Mesenchymal stem cell (in vitro differentiated cells and primary cell): ENCODE measurements around the gene PRKAG2.

Experiments
- DNase-seq: peaks from one replicate; pipeline ENCODE4 v3.0.0-alpha.2; 2013
- H2AFZ ChIP-seq: one replicate; pipeline ENCODE4 v1.6.1; 2013; ENCODE audit warnings: low read depth, mild to moderate bottlenecking, control low read depth, inconsistent platforms, low read length, moderate library complexity
- H2AK5ac ChIP-seq: 2 replicates; pipeline ENCODE4 v1.6.1; 2013; ENCODE audit warnings: low read length, moderate library complexity, mild to moderate bottlenecking, inconsistent platforms; ENCODE audit not compliant: severe bottlenecking
- H2BK120ac ChIP-seq: one replicate; pipeline ENCODE4 v1.6.1; 2013; ENCODE audit warnings: low read depth, mild to moderate bottlenecking, inconsistent platforms, low read length, moderate library complexity
- H2BK12ac ChIP-seq, 2 experiments: one replicate each; pipeline ENCODE4 v1.6.1; 2013; ENCODE audit warnings: inconsistent platforms in 2 of 2, low read length in 2 of 2, mild to moderate bottlenecking in 2 of 2, moderate library complexity in 2 of 2, control low read depth in 1 of 2
- H2BK15ac ChIP-seq: one replicate; pipeline ENCODE4 v1.6.1; 2013; ENCODE audit warnings: mild to moderate bottlenecking, low read depth, inconsistent platforms; ENCODE audit not compliant: poor library complexity, severe bottlenecking
- H2BK5ac ChIP-seq: 2 replicates; pipeline ENCODE4 v1.6.1; 2013; ENCODE audit warnings: low read depth, mild to moderate bottlenecking, low read length, control low read depth, inconsistent platforms; ENCODE audit not compliant: poor library complexity, severe bottlenecking
- H3K14ac ChIP-seq, 2 experiments: one replicate each; pipeline ENCODE4 v1.6.1; 2013; ENCODE audit warnings: inconsistent platforms in 2 of 2, low read length in 2 of 2, control low read depth in 1 of 2, mild to moderate bottlenecking in 1 of 2, moderate library complexity in 1 of 2
- H3K18ac ChIP-seq, 2 experiments: one replicate each; pipeline ENCODE4 v1.6.1; 2013; ENCODE audit warnings: inconsistent platforms in 2 of 2, low read length in 2 of 2, control low read depth in 1 of 2, low read depth in 1 of 2, mild to moderate bottlenecking in 1 of 2
- H3K23ac ChIP-seq, 2 experiments: one replicate each; pipeline ENCODE4 v1.6.1; 2013; ENCODE audit warnings: inconsistent platforms in 2 of 2, low read length in 2 of 2, mild to moderate bottlenecking in 2 of 2, moderate library complexity in 2 of 2, control low read depth in 1 of 2
- H3K27ac ChIP-seq: 2 replicates; pipeline ENCODE4 v1.5.1; 2013; ENCODE audit warnings: mild to moderate bottlenecking, moderate library complexity, low read length, control low read depth, inconsistent platforms; ENCODE audit not compliant: poor library complexity, severe bottlenecking
- H3K27me3 ChIP-seq, 2 experiments: 2 replicates each; pipeline versions ENCODE4 v1.6.1 to v1.7.0; 2013; ENCODE audit warnings: low read length in 2 of 2, mild to moderate bottlenecking in 2 of 2, moderate library complexity in 2 of 2, control low read depth in 1 of 2, inconsistent platforms in 1 of 2; ENCODE audit not compliant: control insufficient read depth in 1 of 2, insufficient read depth in 1 of 2
- H3K36me3 ChIP-seq, 2 experiments: 2 replicates each; pipeline versions ENCODE4 v1.6.1 to v1.7.0; 2013; ENCODE audit warnings: low read length in 2 of 2, control low read depth in 1 of 2, inconsistent platforms in 1 of 2, low read depth in 1 of 2, mild to moderate bottlenecking in 1 of 2; ENCODE audit not compliant: insufficient read depth in 2 of 2, control insufficient read depth in 1 of 2
- H3K4ac ChIP-seq, 2 experiments: one replicate each; pipeline ENCODE4 v1.6.1; 2013; ENCODE audit warnings: inconsistent platforms in 2 of 2, low read length in 2 of 2, mild to moderate bottlenecking in 2 of 2, moderate library complexity in 2 of 2, control low read depth in 1 of 2, low read depth in 1 of 2
- H3K4me1 ChIP-seq: 2 replicates; pipeline ENCODE4 v1.6.1; 2013; ENCODE audit warnings: low read depth, low read length, control low read depth; ENCODE audit not compliant: control insufficient read depth, insufficient read depth
- H3K4me2 ChIP-seq: 2 replicates; pipeline ENCODE4 v1.6.1; 2013; ENCODE audit warnings: low read length, mild to moderate bottlenecking, inconsistent platforms; ENCODE audit not compliant: poor library complexity, severe bottlenecking
- H3K4me3 ChIP-seq, 2 experiments: 2 replicates each; pipeline versions ENCODE4 v1.5.1 to v1.7.0; 2013; ENCODE audit warnings: low read length in 2 of 2, mild to moderate bottlenecking in 2 of 2, control low read depth in 1 of 2, low read depth in 1 of 2; ENCODE audit not compliant: insufficient read depth in 1 of 2
- H3K79me1 ChIP-seq: replicated peaks from 2 replicates; pipeline ENCODE4 v1.6.1; 2013; ENCODE audit warnings: mild to moderate bottlenecking, control low read depth, low read length, inconsistent platforms; ENCODE audit not compliant: poor library complexity, severe bottlenecking
- H3K9ac ChIP-seq: 2 replicates; pipeline ENCODE4 v1.7.0; 2013; ENCODE audit warnings: mild to moderate bottlenecking, low read length, moderate library complexity
- H3K9me3 ChIP-seq: 2 replicates; pipeline ENCODE4 v1.7.0; 2013; ENCODE audit warnings: mild to moderate bottlenecking, low read length; ENCODE audit not compliant: control insufficient read depth
- H4K8ac ChIP-seq: one replicate; pipeline ENCODE4 v1.6.1; 2013; ENCODE audit warnings: inconsistent platforms, mild to moderate bottlenecking, low read length, moderate library complexity
- H4K91ac ChIP-seq: one replicate; pipeline ENCODE4 v1.6.1; 2013; ENCODE audit warnings: mild to moderate bottlenecking, low read length, inconsistent platforms
- WGBS: methylation state at CpG from one replicate; pipeline ENCODE4 v1.1.7; 2013; ENCODE audit warnings: mixed read lengths; 5-methylcytosine and 5-hydroxymethylcytosine counted together

Gene PRKAG2

GRCh38 chr7:151763420-151763984, 113.4 kb downstream of the PRKAG2 start:
- Histone ChIP-seq H3K9me3 (no peaks in the 10 kb centered on the region), H3K4ac (no peak overlapping the region), H3K4me3 (no peak overlapping the region), H3K9ac (no peak overlapping the region), H3K36me3 (no peaks in the 10 kb centered on the region), H3K79me1 (no peaks in the 10 kb centered on the region), H2BK15ac (no peak overlapping the region), H2AFZ (no peak overlapping the region), H3K27me3 (peaks cover 17 to 55% of the 10 kb centered on the region in 2 experiments), H3K18ac (no peak overlapping the region), H2BK120ac (no peak overlapping the region), H4K91ac (no peak overlapping the region), H3K14ac (peak overlapping the region in 1 of 2 experiments; percentile 46), H3K27ac (no peak overlapping the region), H2BK5ac (no peak overlapping the region), H3K4me1 (peaks cover 2% of the 10 kb centered on the region), H2BK12ac (no peak overlapping the region), H4K8ac (no peak overlapping the region), H3K4me2 (no peak overlapping the region), H2AK5ac (no peak overlapping the region), H3K23ac (no peak overlapping the region)
- WGBS, result 87% methylated on average over 13 of the region's 13 CpGs
- DNase-seq, result no peak

GRCh38 chr7:151762583-151763245, 114.2 kb downstream of the PRKAG2 start:
- H2BK15ac ChIP-seq, result no peak overlapping the region
- H4K91ac ChIP-seq, result no peak overlapping the region
- no peak overlapping the region for H3K14ac ChIP-seq
- no peak overlapping the region for H3K27ac ChIP-seq
- H2BK120ac ChIP-seq, result no peak overlapping the region
- H3K9me3 ChIP-seq, result no peaks in the 10 kb centered on the region
- peaks cover 2% of the 10 kb centered on the region for H3K4me1 ChIP-seq
- no peak overlapping the region for H3K18ac ChIP-seq
- H2AK5ac ChIP-seq, result no peak overlapping the region
- no peak overlapping the region for H3K4me2 ChIP-seq
- H2BK12ac ChIP-seq, result no peak overlapping the region
- H3K4ac ChIP-seq, result no peak overlapping the region
- H4K8ac ChIP-seq, result no peak overlapping the region
- H3K36me3 ChIP-seq, result no peaks in the 10 kb centered on the region
- H2AFZ ChIP-seq, result no peak overlapping the region
- H3K23ac ChIP-seq, result no peak overlapping the region
- no peak overlapping the region for H2BK5ac ChIP-seq
- no peak for DNase-seq
- H3K27me3 ChIP-seq, result peaks cover 17 to 53% of the 10 kb centered on the region in 2 experiments
- 64% methylated on average over 18 of the region's 18 CpGs for WGBS
- H3K79me1 ChIP-seq, result no peaks in the 10 kb centered on the region
- H3K4me3 ChIP-seq, result no peak overlapping the region
- H3K9ac ChIP-seq, result no peak overlapping the region

GRCh38 chr7:151761957-151762356, 115.0 kb downstream of the PRKAG2 start:
- H3K4me2 ChIP-seq, result no peak overlapping the region
- no peak overlapping the region for H3K23ac ChIP-seq
- H3K36me3 ChIP-seq, result no peaks in the 10 kb centered on the region
- 97% methylated on average over 9 of the region's 9 CpGs for WGBS
- no peak overlapping the region for H2AK5ac ChIP-seq
- H4K91ac ChIP-seq, result no peak overlapping the region
- H3K27ac ChIP-seq, result no peak overlapping the region
- H3K4me1 ChIP-seq, result peaks cover 5% of the 10 kb centered on the region
- H4K8ac ChIP-seq, result no peak overlapping the region
- H3K9ac ChIP-seq, result no peak overlapping the region
- H2AFZ ChIP-seq, result no peak overlapping the region
- H2BK120ac ChIP-seq, result no peak overlapping the region
- H2BK12ac ChIP-seq, result no peak overlapping the region
- H3K9me3 ChIP-seq, result no peaks in the 10 kb centered on the region
- H3K14ac ChIP-seq, result peak overlapping the region in 1 of 2 experiments; percentile 19
- H2BK15ac ChIP-seq, result no peak overlapping the region
- no peak overlapping the region for H3K4ac ChIP-seq
- H3K27me3 ChIP-seq, result peaks cover 17 to 51% of the 10 kb centered on the region in 2 experiments
- no peak overlapping the region for H3K18ac ChIP-seq
- no peak for DNase-seq
- no peak overlapping the region for H3K4me3 ChIP-seq
- no peaks in the 10 kb centered on the region for H3K79me1 ChIP-seq
- H2BK5ac ChIP-seq, result no peak overlapping the region

GRCh38 chr7:151761231-151761630, 115.7 kb downstream of the PRKAG2 start:
- H3K4me1 ChIP-seq, result peaks cover 12% of the 10 kb centered on the region
- H2BK12ac ChIP-seq, result no peak overlapping the region
- 96% methylated on average over 2 of the region's 3 CpGs for WGBS

More at GRCh38 chr7:151761231-151761630, 115.7 kb downstream of the PRKAG2 start:
- Histone ChIP-seq H3K18ac (no peak overlapping the region), H3K36me3 (no peaks in the 10 kb centered on the region), H3K9me3 (no peaks in the 10 kb centered on the region), H3K4me2 (no peak overlapping the region), H2BK5ac (no peak overlapping the region), H3K27me3 (peaks cover 17 to 47% of the 10 kb centered on the region in 2 experiments), H3K4me3 (no peak overlapping the region), H2AK5ac (no peak overlapping the region), H4K8ac (no peak overlapping the region), H4K91ac (no peak overlapping the region), H3K23ac (no peak overlapping the region), H3K9ac (no peak overlapping the region), H3K14ac (no peak overlapping the region), H2AFZ (no peak overlapping the region), H2BK120ac (no peak overlapping the region), H3K4ac (no peak overlapping the region), H3K27ac (no peak overlapping the region), H3K79me1 (no peaks in the 10 kb centered on the region), H2BK15ac (no peak overlapping the region)
- DNase-seq, result no peak
